ENCODE measurements around the gene IZUMO2.
"Not testable (repeated sequence)": the region's sequence is repeated elsewhere in the genome, so short reads cannot be mapped to it uniquely, and the experiment has no call there.

IZUMO2 gene

DNA sequence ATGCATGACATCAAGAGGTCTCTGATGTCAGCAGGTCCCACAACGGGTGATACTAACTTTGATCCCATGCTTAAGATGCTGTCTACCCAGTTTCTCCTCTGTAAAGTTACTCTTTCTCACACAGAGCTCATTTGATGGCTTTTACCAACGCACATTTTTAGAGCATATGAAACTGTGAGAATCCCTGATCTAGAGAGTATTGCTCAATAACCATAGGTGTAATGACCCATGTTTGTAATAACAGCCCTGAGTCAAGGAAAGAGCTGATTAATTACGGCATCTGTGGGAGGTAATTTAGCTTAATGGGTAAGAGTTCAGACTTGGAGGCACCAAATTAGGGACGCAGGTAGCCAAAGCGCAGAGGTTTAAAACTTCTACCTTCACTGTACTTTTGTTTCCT, 18.0 kb upstream of the IZUMO2 start:
- DNase-seq (ENCODE audit: low read depth): no peak

DNA sequence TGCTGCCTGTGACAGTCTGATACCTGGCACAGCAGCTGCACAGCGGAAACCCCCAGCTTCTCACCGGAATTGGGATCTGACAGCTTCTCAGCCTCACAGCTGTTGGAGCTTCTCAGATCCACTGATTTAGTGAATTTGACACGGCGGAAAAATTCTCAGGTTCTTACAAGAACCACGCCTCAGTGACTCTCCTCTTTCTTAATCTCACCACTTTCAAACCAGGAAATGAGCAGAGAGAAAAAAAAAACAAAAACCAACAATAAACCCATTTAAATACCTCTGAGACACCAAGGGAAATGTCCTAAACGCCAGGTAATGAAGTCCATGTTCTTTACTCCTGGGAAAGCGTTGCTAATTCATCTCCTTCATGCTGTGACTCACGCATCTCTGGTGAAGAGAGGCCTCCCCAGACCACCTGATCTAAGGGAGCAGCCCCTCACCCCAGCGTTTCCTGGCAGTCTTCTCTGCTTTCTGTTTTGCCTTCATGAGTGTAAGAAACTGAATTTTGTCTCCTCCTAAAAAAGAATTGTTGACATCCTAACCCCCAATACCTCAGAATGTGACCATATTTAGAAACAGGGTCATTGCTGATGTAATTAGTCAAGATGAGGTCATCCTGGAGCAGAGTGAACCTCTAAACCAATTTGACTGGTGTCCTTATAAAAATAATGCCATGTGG, 15.9 kb upstream of the IZUMO2 start:
- DNase-seq (ENCODE audit: low read depth): no peak

DNA sequence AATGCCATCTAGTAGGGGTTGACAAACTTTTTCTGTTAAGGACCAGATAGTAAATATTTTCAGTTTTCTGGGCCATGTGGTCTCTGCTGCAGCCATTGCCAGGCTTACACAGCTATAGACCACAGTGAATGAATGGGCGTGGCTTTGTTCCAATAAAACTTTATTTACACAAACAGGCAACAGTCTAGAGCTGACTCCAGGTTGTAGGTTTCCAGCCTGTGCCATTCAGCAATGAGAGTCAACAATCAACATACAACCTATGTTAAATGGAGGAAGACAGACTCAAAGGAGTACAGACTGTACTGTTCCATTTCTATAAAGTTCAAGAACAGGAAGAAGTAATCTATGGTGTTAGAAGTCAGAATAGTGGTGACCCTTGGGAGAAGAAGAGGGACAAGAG, 15.2 kb upstream of the IZUMO2 start:
- DNase-seq (ENCODE audit: low read depth): no peak

DNA sequence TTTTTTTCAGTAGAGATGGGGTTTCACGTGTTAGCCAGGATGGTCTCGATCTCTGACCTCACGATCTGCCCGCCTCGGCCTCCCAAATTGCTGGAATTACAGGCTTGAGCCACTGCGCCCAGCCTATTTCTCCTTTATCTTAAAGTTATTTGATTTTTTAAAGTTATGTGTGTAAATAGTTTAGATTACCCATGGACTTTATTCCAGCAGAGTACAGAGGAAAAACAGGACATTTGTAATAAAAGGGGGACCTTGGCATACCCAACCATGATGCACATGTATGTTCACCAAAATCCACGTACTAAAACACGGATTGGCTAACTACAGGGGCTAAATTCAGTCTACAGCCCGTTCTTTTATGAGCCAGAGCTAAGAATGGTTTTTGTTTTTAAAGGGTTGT, 13.7 kb upstream of the IZUMO2 start:
- DNase-seq (ENCODE audit: low read depth): no peak

DNA sequence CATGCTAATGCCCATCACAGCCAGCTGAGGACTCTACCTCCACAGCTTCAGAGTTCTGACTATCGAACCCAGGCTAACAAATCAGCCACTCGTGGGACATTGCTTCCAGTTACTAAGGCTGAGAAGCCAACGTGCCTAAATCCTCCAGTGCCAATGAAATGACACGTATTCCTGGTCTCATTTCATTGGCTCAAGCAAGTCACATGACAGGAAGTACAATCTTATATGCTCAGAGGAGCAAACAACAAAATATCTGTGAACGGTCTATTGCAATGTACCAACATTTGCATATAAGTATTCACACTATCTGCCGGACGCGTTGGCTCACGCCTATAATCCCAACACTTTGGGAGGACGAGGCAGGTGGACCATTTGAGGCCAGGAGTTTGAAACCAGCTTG, 12.8 kb upstream of the IZUMO2 start:
- no peak for DNase-seq (ENCODE audit: low read depth)

DNA sequence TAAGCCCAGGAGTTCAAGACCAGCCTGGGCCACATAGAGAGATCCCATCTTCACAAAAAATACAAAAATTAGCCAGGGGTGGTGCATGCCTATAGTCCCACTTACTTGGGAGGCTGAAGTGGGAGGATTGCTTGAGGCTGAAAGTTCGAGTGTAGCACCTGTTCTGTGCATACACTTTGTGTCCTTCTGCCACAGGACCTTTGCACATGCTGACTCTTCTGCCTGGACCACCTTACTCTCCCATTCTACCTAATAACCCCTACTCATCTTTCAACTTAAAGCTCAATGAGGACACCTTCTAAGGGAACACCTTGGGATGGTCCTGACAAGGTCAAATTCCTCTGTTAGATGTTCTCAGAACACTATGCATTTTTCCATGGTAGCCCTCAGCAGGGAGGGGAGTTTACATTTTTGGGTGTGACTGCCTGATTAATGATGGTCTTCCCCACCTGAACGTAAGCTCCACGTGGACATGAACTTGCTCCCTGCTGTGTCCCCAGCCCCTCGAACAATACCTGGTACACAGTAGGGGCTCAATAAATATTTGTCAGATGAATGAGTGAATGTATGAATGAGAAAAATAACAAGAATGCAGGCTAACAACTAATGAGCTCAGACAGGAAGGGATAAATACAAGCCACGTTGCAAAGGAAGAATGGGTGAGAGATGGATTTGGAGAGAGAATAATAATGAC, 11.2 kb upstream of the IZUMO2 start:
- no peak for DNase-seq (ENCODE audit: low read depth)

DNA sequence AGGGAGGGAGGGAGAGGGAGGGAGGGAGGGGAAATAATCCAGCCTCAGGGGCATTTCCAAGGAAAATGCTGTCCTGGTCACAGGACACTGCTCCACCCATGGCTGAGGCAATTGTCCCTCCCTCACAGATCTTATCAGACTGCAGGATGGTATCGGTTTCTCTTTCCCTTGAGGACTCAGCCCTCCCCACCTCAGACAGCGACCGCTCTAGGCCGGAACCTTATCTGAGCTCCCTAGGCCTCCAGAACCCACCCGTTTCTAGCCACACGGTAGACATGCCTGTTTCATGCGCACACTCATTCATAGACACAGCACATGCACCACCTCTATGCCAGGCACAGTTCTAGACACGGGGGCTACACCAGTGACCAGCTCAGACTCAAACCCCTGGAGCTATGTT, 10.0 kb upstream of the IZUMO2 start:
- no peak for DNase-seq (ENCODE audit: low read depth)

DNA sequence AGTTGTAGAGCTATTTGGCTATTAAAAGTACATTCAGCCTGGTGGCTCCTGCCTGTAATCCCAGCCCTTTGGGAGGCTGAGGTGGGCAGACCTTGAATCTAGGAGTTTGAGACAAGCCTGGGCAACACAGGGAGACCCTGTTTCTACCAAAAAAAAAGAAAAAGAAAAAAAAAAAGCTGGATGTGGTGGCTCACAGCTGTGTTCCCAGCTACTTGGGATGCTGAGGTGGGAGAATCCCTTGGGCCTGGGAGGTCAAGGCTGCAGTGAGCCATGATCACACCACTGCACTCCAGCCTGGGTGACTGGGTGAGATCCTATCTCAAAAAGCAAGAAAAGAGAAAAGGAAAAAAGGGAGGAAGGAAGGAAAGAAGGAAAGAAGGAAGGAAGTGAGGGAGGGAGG, 9.6 kb upstream of the IZUMO2 start:
- no peak for DNase-seq (ENCODE audit: low read depth)

DNA sequence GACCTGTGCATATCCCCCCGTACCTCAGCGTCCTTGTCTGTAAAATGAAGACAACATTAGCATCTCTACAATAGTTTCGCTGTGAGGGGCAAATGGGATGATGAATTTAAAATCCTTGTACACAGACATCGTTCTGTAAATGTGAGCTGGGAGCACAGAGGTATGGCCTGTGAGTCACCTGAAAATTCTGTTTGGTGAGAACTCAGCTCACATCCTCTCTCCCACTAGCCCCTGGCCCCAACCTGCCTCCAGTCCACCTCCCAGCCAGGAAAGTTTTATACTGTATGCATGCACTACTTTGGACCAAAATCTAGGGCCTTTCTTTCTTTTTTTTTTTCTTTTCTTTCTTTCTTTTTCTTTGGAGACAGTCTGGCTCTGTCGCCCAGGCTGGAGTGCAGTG, 8.7 kb upstream of the IZUMO2 start:
- DNase-seq (ENCODE audit: low read depth): no peak

DNA sequence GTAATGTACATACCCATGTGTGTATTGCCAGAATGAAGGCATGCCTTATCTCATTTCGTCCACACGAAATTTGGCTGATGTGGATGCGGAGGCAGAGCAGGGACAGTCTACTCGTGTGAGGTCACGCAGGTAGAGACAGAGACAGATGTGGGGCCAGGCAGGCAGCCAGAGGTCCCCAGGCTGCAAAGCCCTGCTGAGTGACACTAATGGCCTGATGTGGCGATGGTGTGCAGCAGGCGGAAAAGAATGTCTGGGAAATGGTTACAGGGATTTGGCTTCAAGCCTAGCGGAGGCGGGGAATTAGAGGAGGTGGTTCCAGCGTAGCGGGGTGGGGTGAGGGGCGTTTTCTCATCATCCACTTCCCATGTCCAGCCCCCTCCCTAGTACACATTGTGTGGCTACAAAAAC, 4.2 kb upstream of the IZUMO2 start:
- DNase-seq (ENCODE audit: low read depth): no peak

DNA sequence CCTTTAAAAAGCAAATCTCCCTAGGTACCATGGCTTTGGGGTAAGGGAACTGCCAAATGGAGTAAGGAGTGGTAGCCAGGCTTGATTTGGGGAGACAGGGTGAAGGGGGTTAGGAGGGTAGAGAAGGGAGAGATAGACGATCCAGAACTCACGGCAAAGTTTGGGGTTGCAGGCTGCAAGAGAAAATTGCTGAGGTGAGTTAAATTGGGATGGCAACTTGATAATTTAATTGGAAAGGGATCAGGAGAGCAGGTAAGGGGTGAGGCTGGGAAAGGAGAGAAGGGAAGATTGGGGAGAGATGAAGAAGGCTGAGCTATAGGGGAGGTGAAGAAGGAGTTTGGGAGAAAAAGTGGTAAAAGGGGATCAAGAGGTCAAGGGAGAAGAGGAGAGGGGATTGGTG, 4.0 kb downstream of the IZUMO2 start:
- no peak for DNase-seq (ENCODE audit: low read depth)

DNA sequence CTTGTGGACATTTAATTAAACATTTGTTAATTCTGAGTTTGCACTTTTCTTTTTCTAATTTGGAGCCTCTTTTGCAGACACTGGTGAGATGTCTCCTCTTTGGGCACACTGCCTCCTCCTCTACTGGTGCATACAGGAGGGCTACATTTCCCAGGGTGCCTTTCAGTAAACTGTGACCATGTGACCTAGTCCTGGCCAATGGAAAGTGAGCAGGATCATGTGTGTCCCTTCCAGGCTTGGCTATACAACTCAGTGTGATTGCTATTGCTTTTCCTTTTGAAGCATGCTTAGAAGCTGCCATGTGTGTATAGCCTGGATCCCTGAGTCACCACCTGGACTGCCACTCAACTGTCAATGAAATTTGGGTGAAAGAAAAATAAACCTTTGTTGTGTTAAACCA, 4.5 kb downstream of the IZUMO2 start:
- no peak for DNase-seq (ENCODE audit: low read depth)

DNA sequence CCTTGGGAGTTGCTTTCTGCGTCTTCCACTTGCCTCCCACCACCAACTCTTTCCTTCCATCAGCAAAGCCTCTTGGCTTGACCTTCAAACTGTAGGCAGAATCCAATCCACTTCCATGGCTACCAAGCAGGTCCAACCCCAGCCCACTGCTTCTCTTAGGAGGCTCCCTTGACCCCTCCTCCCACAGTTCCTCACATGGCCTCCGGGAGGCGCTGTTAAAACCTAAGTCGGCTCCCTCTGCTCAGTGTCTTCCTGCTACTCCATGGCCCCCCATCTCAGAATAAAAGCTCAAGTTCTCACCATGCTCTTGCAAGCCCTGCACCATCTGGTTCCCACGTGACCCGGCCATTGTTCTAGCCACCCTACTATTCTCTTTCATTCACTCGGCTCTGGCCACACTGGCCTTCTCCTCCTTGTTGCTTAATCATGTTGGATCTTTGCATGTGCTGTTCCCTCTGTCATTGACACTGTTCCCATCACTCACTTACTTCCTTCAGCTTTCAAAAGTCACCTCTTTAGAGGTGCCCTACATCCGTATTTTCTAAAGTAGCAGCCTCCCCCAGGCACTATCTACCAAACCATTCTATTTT, 7.5 kb downstream of the IZUMO2 start:
- no peak for DNase-seq (ENCODE audit: low read depth)

DNA sequence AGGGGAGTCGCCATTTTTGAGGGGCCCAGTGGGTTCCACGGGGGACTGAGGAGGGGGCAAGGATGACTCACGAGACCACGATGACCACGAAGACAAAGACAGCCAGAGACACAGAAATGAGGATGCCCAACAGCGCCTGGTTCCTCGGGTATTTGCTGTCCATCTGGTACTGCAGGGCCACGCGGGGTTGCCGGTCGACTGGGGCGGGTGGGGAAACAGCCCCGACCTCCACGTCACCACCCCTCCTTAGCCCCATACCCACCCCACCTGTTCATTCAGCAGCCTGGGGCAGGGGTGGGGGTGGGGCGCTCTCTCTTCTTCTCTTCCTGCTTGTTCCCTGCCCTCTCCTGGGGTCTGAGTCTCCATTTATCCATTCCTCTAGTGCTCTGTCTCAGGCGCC, 8.6 kb downstream of the IZUMO2 start:
- no peak for DNase-seq (ENCODE audit: low read depth)

DNA sequence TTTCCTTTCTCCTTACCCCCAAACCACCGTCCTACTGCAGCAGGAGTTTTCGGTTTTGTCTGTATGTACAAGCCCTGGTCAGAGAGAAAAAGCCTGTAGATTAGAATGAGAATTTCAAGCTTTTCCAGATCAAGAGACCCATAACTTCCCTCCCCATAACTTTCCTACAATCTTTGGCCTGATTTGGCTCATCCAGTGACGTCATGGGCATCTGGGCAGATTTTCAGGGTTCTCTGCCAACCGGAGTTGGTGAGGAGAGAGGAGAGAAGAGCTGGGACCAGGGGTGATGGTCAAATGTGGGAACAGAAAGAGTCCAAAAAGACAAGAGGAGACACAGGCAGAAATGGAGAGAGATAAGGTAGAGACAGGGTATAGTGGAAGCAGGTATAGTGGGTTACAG, 10.5 kb downstream of the IZUMO2 start:
- no peak for DNase-seq (ENCODE audit: low read depth)

DNA sequence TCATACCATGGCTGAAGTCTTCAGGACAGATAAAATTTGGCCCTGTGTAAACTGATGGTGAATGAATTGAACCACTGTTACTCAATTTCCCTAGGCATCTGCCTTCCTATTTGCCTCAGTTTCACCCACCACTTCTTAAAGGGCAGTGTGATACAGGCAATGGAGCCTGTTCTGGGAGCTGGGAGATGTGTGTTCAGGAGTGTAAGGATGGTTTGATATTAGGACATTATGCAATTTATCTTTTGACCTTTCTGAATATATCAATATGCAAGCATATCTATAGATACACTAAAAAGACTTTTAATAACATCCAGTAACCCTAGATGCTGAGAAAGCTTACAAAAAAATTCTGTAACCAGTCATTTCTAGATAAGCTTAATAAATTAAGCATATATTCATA, 14.6 kb downstream of the IZUMO2 start:
- DNase-seq (ENCODE audit: low read depth): no peak

DNA sequence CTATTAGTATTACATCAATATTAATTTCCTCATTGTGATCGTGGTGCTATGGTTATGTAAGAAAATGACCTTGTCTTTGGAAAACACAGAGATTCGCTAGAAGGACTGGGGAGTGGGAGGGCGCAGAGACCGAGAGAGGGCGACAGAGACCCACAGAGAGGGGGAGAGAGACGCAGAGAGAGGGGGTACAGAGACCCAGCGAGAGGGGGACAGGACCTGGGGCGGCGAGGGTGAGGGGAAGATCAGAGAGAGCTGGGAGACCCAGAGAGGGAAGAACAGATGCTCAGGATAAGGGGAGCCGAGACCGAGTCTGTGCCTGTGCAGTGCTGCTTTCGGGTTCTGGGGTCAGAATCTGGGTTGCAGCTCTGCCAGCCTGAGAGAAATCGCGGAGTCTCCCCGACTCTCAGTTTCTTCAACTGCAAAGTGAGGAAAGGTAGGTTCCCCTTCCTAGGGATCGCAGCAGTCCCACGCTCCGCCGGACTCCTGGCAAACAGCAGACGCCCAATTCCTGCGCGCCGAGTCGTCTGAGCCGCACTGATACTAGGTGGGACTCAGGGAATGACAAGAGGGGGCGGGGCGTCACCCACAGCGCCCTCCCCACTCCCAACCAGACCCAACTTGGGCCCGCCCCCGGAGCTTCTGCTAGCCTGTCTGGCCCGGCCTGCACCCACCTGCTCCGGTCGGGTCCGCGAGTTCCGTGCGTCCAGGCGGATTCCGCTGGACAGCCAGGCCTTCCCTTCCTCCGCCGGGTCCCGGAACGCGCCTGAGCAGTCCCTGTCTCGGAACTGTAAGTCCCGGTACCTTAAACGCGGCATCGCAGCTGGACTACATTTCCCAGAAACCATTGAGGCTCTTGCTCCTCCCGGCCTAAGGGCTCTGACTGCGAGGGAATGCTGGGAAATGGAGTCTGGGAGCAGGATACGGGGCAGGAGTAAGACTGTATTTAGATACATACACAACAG, 15.3 kb downstream of the IZUMO2 start:
- DNase-seq (ENCODE audit: low read depth): peak; percentile 34

DNA sequence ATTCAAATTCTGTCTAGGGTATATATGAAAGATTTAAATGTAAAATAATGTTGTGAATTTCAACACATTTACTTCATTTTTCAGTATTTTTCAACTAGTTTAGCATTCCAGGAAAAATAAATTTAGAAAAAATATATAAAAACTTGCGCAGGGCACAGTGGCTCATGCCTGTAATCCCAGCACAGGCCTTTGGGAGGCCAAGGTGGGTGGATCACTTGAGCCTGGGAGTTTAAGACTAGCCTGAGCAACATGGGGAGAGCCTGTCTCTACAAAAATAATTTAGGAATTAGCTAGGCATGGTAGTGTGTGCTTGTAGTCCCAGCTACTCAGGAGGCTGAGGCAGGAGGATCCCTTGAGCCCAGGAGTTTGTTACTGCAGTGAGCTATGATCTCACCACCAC, 21.2 kb downstream of the IZUMO2 start:
- not testable (repeated sequence) for DNase-seq (ENCODE audit: low read depth)

DNA sequence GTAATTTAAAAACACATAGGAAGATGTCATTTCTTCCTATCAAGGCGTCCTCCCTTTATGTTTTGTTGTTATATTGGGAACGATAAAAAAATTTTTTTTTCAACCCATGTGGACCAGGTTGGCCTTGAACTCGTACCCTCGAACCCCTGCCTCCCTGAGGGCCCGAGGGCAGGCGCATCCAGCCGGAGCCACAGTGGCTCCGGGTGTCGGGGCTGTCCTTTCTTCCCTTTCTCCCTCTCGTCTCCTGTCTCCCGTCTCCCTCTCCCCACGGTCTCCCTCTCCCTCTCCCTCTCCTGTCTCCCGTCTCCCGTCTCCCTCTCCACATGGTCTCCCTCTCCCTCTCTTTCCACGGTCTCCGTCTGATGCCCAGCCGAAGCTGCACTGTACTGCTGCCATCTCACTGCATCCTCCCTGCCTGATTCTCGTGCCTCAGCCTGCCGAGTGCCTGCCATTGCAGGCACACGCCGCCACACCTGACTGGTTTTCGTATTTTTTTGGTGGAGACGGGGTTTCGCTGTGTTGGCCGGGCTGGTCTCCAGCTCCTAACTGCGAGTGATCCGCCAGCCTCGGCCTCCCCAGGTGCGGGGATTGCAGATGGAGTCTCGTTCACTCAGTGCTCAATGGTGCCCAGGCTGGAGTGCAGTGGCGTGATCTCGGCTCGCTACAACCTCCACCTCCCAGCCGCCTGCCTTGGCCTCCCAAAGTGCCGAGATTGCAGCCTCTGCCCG, 22.8 kb downstream of the IZUMO2 start:
- DNase-seq (ENCODE audit: low read depth): not testable (repeated sequence)

DNA sequence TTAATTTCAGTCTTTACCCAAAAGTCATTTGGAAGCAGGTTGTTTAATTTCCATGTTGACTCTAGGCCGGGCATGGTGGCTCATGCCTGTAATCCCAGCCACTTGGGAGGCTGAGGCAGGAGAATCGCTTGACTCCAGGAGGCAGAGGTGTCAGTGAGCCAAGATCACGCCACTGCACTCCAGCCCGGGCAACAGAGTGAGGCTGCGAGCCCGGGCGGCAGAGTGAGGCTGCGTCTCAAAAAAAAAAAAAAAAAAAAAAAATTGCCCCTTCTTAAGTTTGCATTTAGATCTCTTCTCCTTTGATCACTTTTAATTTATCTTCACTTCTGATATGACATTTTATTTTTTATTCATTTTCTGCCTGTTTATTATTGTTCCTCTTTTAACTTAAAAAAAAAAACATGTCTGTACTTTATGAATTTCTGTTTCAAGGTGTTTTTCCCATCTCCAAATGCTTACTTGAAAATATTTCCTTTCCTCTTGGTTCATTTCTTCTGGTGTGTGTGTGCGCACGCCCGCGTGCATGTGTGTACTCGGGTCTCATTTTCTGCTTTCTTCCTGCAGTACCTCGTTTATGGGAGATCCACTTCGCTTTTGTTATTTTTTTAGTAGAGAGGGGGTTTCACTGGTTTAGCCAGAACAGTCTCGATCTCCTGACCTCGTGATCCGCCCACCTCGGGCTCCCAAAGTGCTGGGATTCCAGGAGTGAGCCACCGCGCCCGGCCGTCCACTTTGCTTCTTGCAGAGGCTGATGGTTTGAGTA, 26.3 kb downstream of the IZUMO2 start:
- not testable (repeated sequence) for DNase-seq (ENCODE audit: low read depth)

Measured in stimulated activated CD8-positive, alpha-beta memory T cell treated with anti-CD3 and anti-CD28 coated beads, Interleukin-15, amount 100 ng/mL, for 1 hour (primary cell).